GM12878 (cell line): Measurements from ENCODE around the gene JAKMIP1. TPM values are rescaled to one million over a fixed set of nuclear protein-coding genes. Genes with fewer than 3 reads are reported as not detected.

Experiments
- ATAC-seq: fragments of 200-7000 bp; cut with Tn5 transposase; 3 replicates; pipeline ENCODE4 v1.9.1; 2020; ENCODE audit warnings: mild to moderate bottlenecking, moderate library complexity
- BruUV-seq: library from RNA; stranded (reverse); fragments of 400-500 nt; replicated peaks from 2 replicates; lab custom pipeline; 2021; lab: Mats Ljungman, UMichigan
- CTCF ChIA-PET: fragments of 300-600 bp; sonication (Branson Sonifier 250); formaldehyde crosslinking; extraction: SDS; loops from one replicate; lab custom pipeline; 2021; ENCODE audit warnings: inconsistent platforms; lab: Yijun Ruan, JAX
- POLR2A ChIA-PET: fragments of 350-600 bp; formaldehyde crosslinking; extraction: SDS; loops from one replicate; lab custom pipeline; 2021; ENCODE audit warnings: inconsistent platforms; lab: Charles Lee
- RAD21 ChIA-PET: fragments of 300-600 bp; sonication (Branson Sonifier 250); formaldehyde crosslinking; loops from one replicate; lab custom pipeline; 2023; ENCODE audit warnings: antibody characterized with exemption; ENCODE audit not compliant: unreplicated experiment; lab: Charles Lee
- SMC1A ChIA-PET: fragments of 300-600 bp; sonication (Branson Sonifier 250); formaldehyde crosslinking; loops from one replicate; lab custom pipeline; 2023; ENCODE audit not compliant: unreplicated experiment, uncharacterized antibody; lab: Charles Lee
- DNase-seq: peaks from one replicate; pipeline ENCODE4 v3.0.0-alpha.2; 2011; ENCODE audit warnings: low read depth, low spot score
- FAIRE-seq: peaks from 3 replicates; lab custom pipeline; 2011; peaks lifted over from hg19 to GRCh38; lab: Jason Lieb, UNC
- H2AFZ ChIP-seq: 2 replicates; pipeline ENCODE4 v1.6.0; 2011; ENCODE audit warnings: low read depth, low read length, control low read depth; ENCODE audit not compliant: control insufficient read depth
- H3K27ac ChIP-seq: 2 replicates; pipeline ENCODE4 v1.5.1; 2011; ENCODE audit warnings: control low read depth; ENCODE audit not compliant: control insufficient read depth, insufficient read depth
- H3K27me3 ChIP-seq, 2 experiments: replicated peaks in 1 of 2; 2 replicates each; pipeline versions ENCODE4 v1.6.0 to v1.6.1; 2011; ENCODE audit warnings: low read length in 1 of 2; ENCODE audit not compliant: control insufficient read depth in 2 of 2, insufficient read depth in 2 of 2
- H3K36me3 ChIP-seq, 2 experiments: 2 replicates each; pipeline ENCODE4 v1.5.1; 2011; ENCODE audit warnings: low read length in 1 of 2; ENCODE audit not compliant: control insufficient read depth in 2 of 2, insufficient read depth in 2 of 2
- H3K4me1 ChIP-seq: 2 replicates; pipeline ENCODE4 v1.6.1; 2011; ENCODE audit warnings: mild to moderate bottlenecking, low read length, moderate library complexity, mixed read lengths; ENCODE audit not compliant: control insufficient read depth, insufficient read depth
- H3K4me2 ChIP-seq: 2 replicates; pipeline ENCODE4 v1.6.0; 2011; ENCODE audit warnings: control low read depth; ENCODE audit not compliant: control insufficient read depth, insufficient read depth
- H3K4me3 ChIP-seq: fragments of 200-600 bp; sonication (generic); 2 replicates; pipeline ENCODE4 v1.5.1; 2016
- H3K79me2 ChIP-seq: 2 replicates; pipeline ENCODE4 v1.6.0; 2011; ENCODE audit warnings: low read length; ENCODE audit not compliant: control insufficient read depth, insufficient read depth
- H3K9ac ChIP-seq: 2 replicates; pipeline ENCODE4 v1.8.0; 2011; ENCODE audit warnings: low read length, control low read depth, mixed read lengths; ENCODE audit not compliant: control insufficient read depth, insufficient read depth
- H3K9me3 ChIP-seq: replicated peaks from 3 replicates; pipeline ENCODE4 v1.5.1; 2011; ENCODE audit warnings: mild to moderate bottlenecking, low read length; ENCODE audit not compliant: control insufficient read depth, insufficient read depth
- H4K20me1 ChIP-seq: 2 replicates; pipeline ENCODE4 v1.6.0; 2011; ENCODE audit not compliant: control insufficient read depth, insufficient read depth
- CBFB ChIP-seq: IDR thresholded peaks from 2 replicates; pipeline ENCODE4 v1.6.1; 2016; ENCODE audit warnings: antibody characterized with exemption, low read depth
- CTCF ChIP-seq, 3 experiments: IDR thresholded peaks in 2 of 3; conservative IDR thresholded peaks in 1 of 3; 2 replicates each; pipeline ENCODE4 v1.5.1; 2011; ENCODE audit warnings: low read depth in 3 of 3, low read length in 3 of 3, mild to moderate bottlenecking in 3 of 3, control low read depth in 2 of 3, moderate library complexity in 2 of 3, inconsistent platforms in 1 of 3, mixed read lengths in 1 of 3; ENCODE audit not compliant: control insufficient read depth in 2 of 3, insufficient read depth in 1 of 3; ENCODE audit errors: extremely low read depth in 1 of 3
- EED ChIP-seq: sonication (generic); IDR thresholded peaks from 2 replicates; pipeline ENCODE4 v1.6.1; 2016; ENCODE audit warnings: antibody characterized with exemption, low read depth
- FOS ChIP-seq: IDR thresholded peaks from 3 replicates; pipeline ENCODE4 v1.6.1; 2011; ENCODE audit warnings: borderline replicate concordance; ENCODE audit not compliant: insufficient read length; ENCODE audit errors: extremely low read depth
- FOXM1 ChIP-seq: IDR thresholded peaks from 2 replicates; pipeline ENCODE4 v1.6.1; 2012; ENCODE audit warnings: low read depth, mild to moderate bottlenecking, inconsistent platforms, low read length, moderate library complexity
- GATAD2B ChIP-seq: fragments of 450-650 bp; conservative IDR thresholded peaks from 2 replicates; pipeline ENCODE4 v1.6.1; 2017; ENCODE audit warnings: low read depth, mild to moderate bottlenecking, moderate library complexity
- HDAC6 ChIP-seq: fragments of 200-600 bp; sonication (generic); IDR thresholded peaks from one replicate; pipeline ENCODE4 v1.8.0; 2017; ENCODE audit warnings: antibody characterized with exemption; ENCODE audit not compliant: unreplicated experiment
- JUND ChIP-seq: IDR thresholded peaks from 2 replicates; pipeline ENCODE4 v1.6.1; 2012; ENCODE audit warnings: low read depth, mild to moderate bottlenecking, low read length, improper control_type of control experiment, moderate library complexity
- KAT2A ChIP-seq: conservative IDR thresholded peaks from 2 replicates; pipeline ENCODE4 v1.6.1; 2011; ENCODE audit warnings: low read depth, low read length; ENCODE audit not compliant: control insufficient read depth
- NBN ChIP-seq: fragments of 450-650 bp; IDR thresholded peaks from 2 replicates; pipeline ENCODE4 v1.6.1; 2016
- NFIC ChIP-seq: IDR thresholded peaks from 2 replicates; pipeline ENCODE4 v1.6.1; 2012; ENCODE audit warnings: low read depth, mild to moderate bottlenecking, inconsistent platforms, low read length, moderate library complexity
- NR2C1 ChIP-seq: fragments of 450-650 bp; IDR thresholded peaks from 2 replicates; pipeline ENCODE4 v1.6.1; 2017; ENCODE audit warnings: antibody characterized with exemption, mild to moderate bottlenecking, moderate library complexity
- NRF1 ChIP-seq: conservative IDR thresholded peaks from 2 replicates; pipeline ENCODE4 v1.6.1; 2011; ENCODE audit warnings: mild to moderate bottlenecking, low read depth, low read length, improper control_type of control experiment
- RB1 ChIP-seq: fragments of 450-650 bp; formaldehyde crosslinking; IDR thresholded peaks from 2 replicates; pipeline ENCODE4 v1.6.1; 2017; ENCODE audit warnings: mild to moderate bottlenecking, borderline replicate concordance
- SKIL ChIP-seq: fragments of 450-650 bp; IDR thresholded peaks from 2 replicates; pipeline ENCODE4 v1.6.1; 2017; ENCODE audit warnings: mild to moderate bottlenecking, low read depth, inconsistent platforms; ENCODE audit not compliant: poor library complexity, severe bottlenecking
- USF1 ChIP-seq: IDR thresholded peaks from 2 replicates; pipeline ENCODE4 v1.6.1; 2011; ENCODE audit warnings: borderline replicate concordance, low read depth, mild to moderate bottlenecking, moderate library complexity, mixed read lengths, low read length; ENCODE audit not compliant: insufficient read depth; ENCODE audit errors: extremely low read length
- ZNF622 ChIP-seq: fragments of 450-650 bp; IDR thresholded peaks from 2 replicates; pipeline ENCODE4 v1.6.1; 2017; ENCODE audit warnings: mild to moderate bottlenecking, inconsistent platforms
- WGBS: methylation state at CpG from one replicate; pipeline ENCODE4 v1.1.6; 2016; ENCODE audit warnings: low lambda C conversion rate; ENCODE audit not compliant: insufficient replicate concordance, insufficient coverage; ENCODE audit errors: missing lambda C conversion rate; 5-methylcytosine and 5-hydroxymethylcytosine counted together
- in situ Hi-C: fragments of 300-500 bp; cut with MboI; formaldehyde crosslinking; loops from 9 replicates; pipeline ENCODE4 v1.14.3; 2018; ENCODE audit warnings: mixed read lengths
- intact Hi-C: fragments of 100-400 bp; cut with micrococcal nuclease; formaldehyde crosslinking; loops from one replicate; pipeline ENCODE4 v1.14.2; 2022; ENCODE audit not compliant: unreplicated experiment
- polyA plus RNA-seq, 11 experiments: library from polyadenylated mRNA; depleted of rRNA in 4 of 11; unstranded in 6 of 11; stranded (reverse) in 5 of 11; fragments of >200 nt; fragmentation: Nextera tagmentation in 4 of 11; fragmentation: Illumina TruSeq in 1 of 11; extraction: Ambion mirVana in 4 of 11; extraction: Trizol in 1 of 11; gene quantifications; 1 replicate in 1 of 11; 2 replicates in 10 of 11; pipeline versions ENCODE4 v1.2.1 to v1.2.3, GENCODE V29; 2011 to 2016; ENCODE audit warnings: inconsistent platforms in 2 of 11, missing spikeins in 2 of 11, low read depth in 1 of 11
- total RNA-seq, 4 experiments: library from RNA; depleted of rRNA in 3 of 4; stranded (reverse); fragments of >200 nt in 3 of 4; fragmentation: Illumina TruSeq in 1 of 4; extraction: Trizol in 1 of 4; gene quantifications; 2 replicates each; pipeline versions ENCODE4 v1.2.1 to v1.2.3, GENCODE V29; 2013 to 2021

Gene JAKMIP1
- total and polyA plus RNA-seq, 10 of the 15 experiments (the other 5 are each of a cell fraction or from before 2014, with no cell fraction given), result 0.52 to 16.7 (median 12.3) TPM

GRCh38 chr4:6239968-6240367 lies 39.6 kb upstream of the JAKMIP1 start:
- intact Hi-C loops, result no loop called here
- H3K9ac ChIP-seq, result no peak overlapping the region
- BruUV-seq, result no TSS peak
- H3K27ac ChIP-seq, result no peak overlapping the region
- DNase-seq, result no peak
- no peak overlapping the region for H3K4me3 ChIP-seq
- no peaks in the 10 kb centered on the region for H4K20me1 ChIP-seq
- no peaks in the 10 kb centered on the region; a peak in 2 of 4 replicates for H3K27me3 ChIP-seq
- TF ChIP-seq JUND, result no peak
- no peak for TF ChIP-seq KAT2A
- TF ChIP-seq CBFB, result no peak
- no peak for TF ChIP-seq CTCF (IDR thresholded peaks at IDR 0.05 in 2 of 3, conservative IDR thresholded peaks at IDR 0.05 in 1 of 3; ENCODE audit: control insufficient read depth in 2 of 3, extremely low read depth in 1 of 3, insufficient read depth in 1 of 3, low read depth in 3 of 3, low read length in 3 of 3)
- TF ChIP-seq ZNF622, result no peak
- TF ChIP-seq FOXM1, result no peak
- TF ChIP-seq GATAD2B, result no peak
- no peak for TF ChIP-seq NFIC
- TF ChIP-seq EED, result no peak
- no peak for TF ChIP-seq HDAC6
- no peak for TF ChIP-seq SKIL
- no peak for TF ChIP-seq FOS
- TF ChIP-seq NR2C1, result no peak
- no peak for TF ChIP-seq RB1
- no peak for TF ChIP-seq USF1
- no peak for TF ChIP-seq NRF1
- TF ChIP-seq NBN, result no peak
- H3K4me1 ChIP-seq, result no peaks in the 10 kb centered on the region
- ChIA-PET CTCF (interaction anchor here (1.0 to 1.7 kb wide), 3 partner anchors 10 to 106 kb away, joined by 3 to 9 read pairs (median 3); no protein-coding TSS in a partner anchor), SMC1A (interaction anchor here (0.6 to 2.4 kb wide), 3 partner anchors 10 to 167 kb away, joined by 3 to 9 read pairs (median 3); no protein-coding TSS in a partner anchor), POLR2A (no interaction called here), RAD21 (no interaction called here)
- no peak for FAIRE-seq
- no peak overlapping the region for H3K4me2 ChIP-seq
- no peak for ATAC-seq
- H3K36me3 ChIP-seq, result no peaks in the 10 kb centered on the region
- no peaks in the 10 kb centered on the region for H3K79me2 ChIP-seq
- H2AFZ ChIP-seq, result no peak overlapping the region
- peaks cover 7% of the 10 kb centered on the region; the same call in 2 of the 3 replicates for H3K9me3 ChIP-seq
- 51% methylated on average over 11 of the region's 11 CpGs for WGBS
- in situ Hi-C loops, result no loop called here
